ENCODE results near the gene AIM2. TPM values are rescaled to one million over a fixed set of nuclear protein-coding genes. Genes with fewer than 3 reads are reported as not detected.

Gene AIM2
- total RNA-seq, 1 experiment from 2014 or later = not detected

DNA sequence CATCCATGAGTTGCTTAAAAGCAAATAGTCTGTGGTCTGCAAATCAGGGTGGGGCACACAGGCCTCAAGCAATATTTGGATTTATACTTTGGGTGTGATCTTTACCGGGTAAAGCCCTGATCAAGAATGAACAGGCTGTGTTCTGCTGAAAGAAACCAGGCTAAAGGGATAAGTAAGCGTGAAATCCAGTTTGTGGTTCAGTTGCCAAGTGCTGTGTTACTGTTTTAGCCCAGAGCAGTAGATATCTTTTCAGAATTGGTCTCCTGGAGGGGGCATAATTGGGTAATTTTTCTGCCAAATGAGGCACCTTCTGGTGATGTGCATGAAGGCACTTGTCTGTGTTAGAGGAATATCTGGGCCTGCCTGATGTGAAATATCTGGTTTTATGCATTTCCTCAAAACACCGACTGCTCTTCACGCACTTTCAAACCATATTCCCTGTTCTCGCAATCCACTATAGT lies 21.4 kb downstream of the AIM2 start:
- no TSS peak for BruUV-seq (replicated peaks)
- in situ Hi-C loops (cut with HindIII; ENCODE audit: low pct_unique_long_range_greater_than_20kb, low sequenced_read_pairs) = no loop called here
- intact Hi-C loops (cut with micrococcal nuclease; ENCODE audit: unreplicated experiment) = no loop called here
- ChIA-PET POLR2A (no interaction called here), CTCF (no interaction called here)
- no peak for ATAC-seq
- Histone ChIP-seq H3K27ac (ENCODE audit: low read length) (no peak overlapping the region), H3K9me3 (ENCODE audit: control insufficient read depth, insufficient read depth, low read depth, low read length) (no peaks in the 10 kb centered on the region), H3K36me3 (ENCODE audit: control insufficient read depth, insufficient read depth, low read length) (no peaks in the 10 kb centered on the region), H3K4me3 (ENCODE audit: low read depth in 2 of 2, low read length in 2 of 2) (no peak overlapping the region), H3K27me3 (ENCODE audit: control insufficient read depth, insufficient read depth, low read length) (no peaks in the 10 kb centered on the region), H3K4me1 (ENCODE audit: control insufficient read depth, insufficient read depth, low read length) (no peaks in the 10 kb centered on the region)
- no peak for DNase-seq (ENCODE audit: low read depth, low spot score)
- TF ChIP-seq, protein P1, sequence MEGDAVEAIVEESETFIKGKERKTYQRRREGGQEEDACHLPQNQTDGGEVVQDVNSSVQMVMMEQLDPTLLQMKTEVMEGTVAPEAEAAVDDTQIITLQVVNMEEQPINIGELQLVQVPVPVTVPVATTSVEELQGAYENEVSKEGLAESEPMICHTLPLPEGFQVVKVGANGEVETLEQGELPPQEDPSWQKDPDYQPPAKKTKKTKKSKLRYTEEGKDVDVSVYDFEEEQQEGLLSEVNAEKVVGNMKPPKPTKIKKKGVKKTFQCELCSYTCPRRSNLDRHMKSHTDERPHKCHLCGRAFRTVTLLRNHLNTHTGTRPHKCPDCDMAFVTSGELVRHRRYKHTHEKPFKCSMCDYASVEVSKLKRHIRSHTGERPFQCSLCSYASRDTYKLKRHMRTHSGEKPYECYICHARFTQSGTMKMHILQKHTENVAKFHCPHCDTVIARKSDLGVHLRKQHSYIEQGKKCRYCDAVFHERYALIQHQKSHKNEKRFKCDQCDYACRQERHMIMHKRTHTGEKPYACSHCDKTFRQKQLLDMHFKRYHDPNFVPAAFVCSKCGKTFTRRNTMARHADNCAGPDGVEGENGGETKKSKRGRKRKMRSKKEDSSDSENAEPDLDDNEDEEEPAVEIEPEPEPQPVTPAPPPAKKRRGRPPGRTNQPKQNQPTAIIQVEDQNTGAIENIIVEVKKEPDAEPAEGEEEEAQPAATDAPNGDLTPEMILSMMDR (IDR thresholded peaks at IDR 0.05) = no peak
- TF ChIP-seq POLR2AphosphoS5 (IDR thresholded peaks at IDR 0.05; ENCODE audit: low read depth, low read length) (no peak), TCF7L2 (IDR thresholded peaks at IDR 0.05; ENCODE audit: low read depth, low read length) (no peak), SIN3A (IDR thresholded peaks at IDR 0.05; ENCODE audit: borderline replicate concordance, insufficient read depth, low read depth, low read length) (no peak)
- TF ChIP-seq, protein P2, sequence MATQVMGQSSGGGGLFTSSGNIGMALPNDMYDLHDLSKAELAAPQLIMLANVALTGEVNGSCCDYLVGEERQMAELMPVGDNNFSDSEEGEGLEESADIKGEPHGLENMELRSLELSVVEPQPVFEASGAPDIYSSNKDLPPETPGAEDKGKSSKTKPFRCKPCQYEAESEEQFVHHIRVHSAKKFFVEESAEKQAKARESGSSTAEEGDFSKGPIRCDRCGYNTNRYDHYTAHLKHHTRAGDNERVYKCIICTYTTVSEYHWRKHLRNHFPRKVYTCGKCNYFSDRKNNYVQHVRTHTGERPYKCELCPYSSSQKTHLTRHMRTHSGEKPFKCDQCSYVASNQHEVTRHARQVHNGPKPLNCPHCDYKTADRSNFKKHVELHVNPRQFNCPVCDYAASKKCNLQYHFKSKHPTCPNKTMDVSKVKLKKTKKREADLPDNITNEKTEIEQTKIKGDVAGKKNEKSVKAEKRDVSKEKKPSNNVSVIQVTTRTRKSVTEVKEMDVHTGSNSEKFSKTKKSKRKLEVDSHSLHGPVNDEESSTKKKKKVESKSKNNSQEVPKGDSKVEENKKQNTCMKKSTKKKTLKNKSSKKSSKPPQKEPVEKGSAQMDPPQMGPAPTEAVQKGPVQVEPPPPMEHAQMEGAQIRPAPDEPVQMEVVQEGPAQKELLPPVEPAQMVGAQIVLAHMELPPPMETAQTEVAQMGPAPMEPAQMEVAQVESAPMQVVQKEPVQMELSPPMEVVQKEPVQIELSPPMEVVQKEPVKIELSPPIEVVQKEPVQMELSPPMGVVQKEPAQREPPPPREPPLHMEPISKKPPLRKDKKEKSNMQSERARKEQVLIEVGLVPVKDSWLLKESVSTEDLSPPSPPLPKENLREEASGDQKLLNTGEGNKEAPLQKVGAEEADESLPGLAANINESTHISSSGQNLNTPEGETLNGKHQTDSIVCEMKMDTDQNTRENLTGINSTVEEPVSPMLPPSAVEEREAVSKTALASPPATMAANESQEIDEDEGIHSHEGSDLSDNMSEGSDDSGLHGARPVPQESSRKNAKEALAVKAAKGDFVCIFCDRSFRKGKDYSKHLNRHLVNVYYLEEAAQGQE (IDR thresholded peaks at IDR 0.05; ENCODE audit: insufficient read depth in 1 of 2, low read depth in 2 of 2, low read length in 1 of 2) = no peak

DNA sequence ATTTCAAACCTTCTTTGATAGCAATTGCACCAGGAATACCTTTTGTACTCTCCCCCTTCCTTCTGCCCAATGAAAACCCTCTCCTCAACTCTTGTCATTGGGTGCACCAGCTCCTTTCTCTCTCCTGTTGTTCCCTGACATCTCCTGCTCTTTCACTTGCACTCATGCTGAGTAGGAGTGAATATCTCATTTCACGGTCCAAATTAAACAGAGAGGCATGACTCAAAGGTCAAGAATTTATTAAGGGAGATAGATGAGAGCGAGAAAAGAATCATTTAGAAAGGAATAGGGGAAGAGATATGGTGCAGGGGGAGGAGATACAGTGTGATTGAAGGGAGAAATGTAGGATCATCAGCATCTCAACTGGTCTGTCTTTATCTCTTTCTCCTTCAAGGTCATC lies 22.1 kb downstream of the AIM2 start:
- CTCF ChIA-PET = no interaction called here
- no TSS peak for BruUV-seq (replicated peaks)
- ATAC-seq (no peak), DNase-seq (ENCODE audit: low read depth, low spot score) (no peak)
- TF ChIP-seq SIN3A (IDR thresholded peaks at IDR 0.05; ENCODE audit: borderline replicate concordance, insufficient read depth, low read depth, low read length) (no peak), TCF7L2 (IDR thresholded peaks at IDR 0.05; ENCODE audit: low read depth, low read length) (no peak), POLR2AphosphoS5 (IDR thresholded peaks at IDR 0.05; ENCODE audit: low read depth, low read length) (no peak)
- TF ChIP-seq, protein P2 (IDR thresholded peaks at IDR 0.05; ENCODE audit: insufficient read depth in 1 of 2, low read depth in 2 of 2, low read length in 1 of 2) = no peak
- TF ChIP-seq, protein P1 (IDR thresholded peaks at IDR 0.05) = no peak
- intact Hi-C loops (cut with micrococcal nuclease; ENCODE audit: unreplicated experiment) (no loop called here), in situ Hi-C loops (cut with HindIII; ENCODE audit: low pct_unique_long_range_greater_than_20kb, low sequenced_read_pairs) (no loop called here)
- POLR2A ChIA-PET = no interaction called here
- Histone ChIP-seq H3K27ac (ENCODE audit: low read length) (no peak overlapping the region), H3K4me1 (ENCODE audit: control insufficient read depth, insufficient read depth, low read length) (no peaks in the 10 kb centered on the region), H3K27me3 (ENCODE audit: control insufficient read depth, insufficient read depth, low read length) (no peaks in the 10 kb centered on the region), H3K36me3 (ENCODE audit: control insufficient read depth, insufficient read depth, low read length) (no peaks in the 10 kb centered on the region), H3K9me3 (ENCODE audit: control insufficient read depth, insufficient read depth, low read depth, low read length) (no peaks in the 10 kb centered on the region), H3K4me3 (ENCODE audit: low read depth in 2 of 2, low read length in 2 of 2) (no peak overlapping the region)
